Activated naive CD8-positive, alpha-beta T cell treated with anti-CD3 and anti-CD28 coated beads, Interleukin-2, amount 50 U/mL, for 16 hours (primary cell): Measurements from ENCODE around the gene G6PC3.
"Not testable (repeated sequence)": the region's sequence is repeated elsewhere in the genome, so short reads cannot be mapped to it uniquely, and the experiment has no call there.

ENCODE experiments used
- DNase-seq: peaks from one replicate; pipeline ENCODE4 v3.0.0-alpha.2; 2020; ENCODE audit warnings: low read depth, low spot score

Gene G6PC3

DNA sequence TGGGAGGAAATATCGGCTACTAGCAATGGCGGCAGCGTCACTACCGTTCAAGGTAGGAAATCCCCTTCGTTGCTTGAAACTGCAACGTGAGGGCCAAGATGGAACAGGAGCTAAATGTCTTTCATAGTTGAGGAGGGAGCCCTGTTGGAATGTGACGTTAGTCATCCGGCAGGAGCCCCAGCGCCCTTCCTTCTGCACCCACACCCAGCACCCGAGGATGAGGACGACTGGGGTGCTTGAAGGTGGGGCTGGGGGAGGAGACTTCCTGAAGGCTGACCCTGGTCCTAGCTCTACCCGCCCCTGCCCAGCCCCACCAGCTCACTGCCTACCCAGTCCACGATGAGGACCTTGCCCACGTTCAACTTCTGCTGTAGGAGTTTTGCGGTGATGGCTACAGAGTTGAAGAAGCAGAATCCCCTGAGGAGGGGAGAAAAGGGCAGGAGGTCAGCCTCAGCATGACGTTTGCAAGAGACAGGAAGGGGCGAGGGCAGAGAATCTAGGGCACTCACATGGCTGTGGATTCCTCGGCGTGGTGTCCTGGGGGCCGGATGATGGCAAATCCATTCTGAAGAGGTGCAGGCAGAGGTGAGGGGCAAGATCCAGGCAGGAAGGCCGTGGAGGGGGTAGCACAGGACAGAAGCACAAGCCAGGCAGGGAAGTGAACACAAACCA, 11.9 kb downstream of the G6PC3 start:
- no peak for DNase-seq

DNA sequence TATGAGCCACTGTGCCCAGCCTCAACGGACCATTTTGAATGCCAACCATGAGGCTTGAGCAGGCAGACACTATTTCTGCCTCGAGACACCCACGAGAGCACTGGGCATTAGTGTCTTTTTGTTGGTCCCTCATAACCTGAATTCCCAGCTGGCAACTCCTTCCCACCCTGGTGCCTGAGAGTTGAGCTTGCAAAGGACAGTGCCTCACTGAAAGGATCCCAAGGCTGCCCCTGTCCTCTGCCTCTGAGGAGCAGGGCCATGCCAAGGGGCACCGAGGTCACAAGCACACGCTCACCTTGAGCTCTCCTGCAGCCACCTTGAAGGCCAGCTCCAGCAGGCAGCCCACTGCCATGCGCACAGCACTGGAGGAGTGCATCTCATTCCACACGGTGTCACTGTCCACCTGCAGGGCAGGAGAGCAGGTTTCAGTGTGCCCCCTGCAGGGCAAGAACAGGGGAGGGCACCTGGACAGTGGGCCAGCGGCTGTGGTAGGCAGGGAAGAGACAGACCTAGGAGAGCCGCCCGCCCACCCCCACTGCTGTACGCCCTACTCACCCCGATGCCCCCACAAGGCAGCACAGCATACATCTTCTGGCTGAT, 12.8 kb downstream of the G6PC3 start:
- no peak for DNase-seq

DNA sequence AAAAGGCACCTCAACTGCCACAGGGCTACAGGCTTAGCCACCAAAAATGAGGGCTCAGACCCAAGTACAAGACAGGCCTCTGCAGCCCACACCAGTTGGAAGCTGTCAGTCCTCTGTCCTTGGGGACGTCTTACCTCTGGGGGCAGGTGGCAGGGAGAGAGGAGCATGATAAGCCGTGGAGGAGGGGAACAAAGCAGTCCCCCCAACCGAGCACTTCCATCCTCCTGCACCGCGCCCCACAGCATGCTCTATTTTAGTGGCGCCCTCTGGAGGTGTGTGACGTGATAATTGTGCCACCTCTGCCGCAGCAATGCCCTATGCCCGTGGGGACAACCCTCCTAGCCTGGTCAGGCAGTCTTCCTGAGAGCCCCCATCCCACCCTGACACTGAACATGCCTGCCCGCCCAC, 13.6 kb downstream of the G6PC3 start:
- DNase-seq, result no peak

DNA sequence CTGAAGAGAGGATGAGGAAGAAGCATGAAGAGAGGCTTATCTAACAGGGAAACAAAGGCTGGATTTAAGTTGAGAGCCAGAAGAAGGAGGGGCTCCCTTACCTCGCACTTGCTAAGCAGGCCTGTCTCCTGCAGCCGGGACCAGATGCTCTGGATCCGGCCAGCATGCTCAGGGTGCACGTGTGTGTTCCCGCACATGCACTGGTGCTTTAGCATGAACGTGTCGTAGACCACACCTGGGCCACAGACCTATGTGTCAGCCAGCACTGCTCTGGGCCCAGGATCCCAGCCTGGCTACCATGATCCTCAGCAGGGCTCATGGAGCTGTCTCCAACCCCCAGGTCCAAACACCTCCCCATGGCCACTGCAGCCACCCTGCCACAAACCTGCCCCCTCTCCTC, 14.4 kb downstream of the G6PC3 start:
- DNase-seq, result no peak

DNA sequence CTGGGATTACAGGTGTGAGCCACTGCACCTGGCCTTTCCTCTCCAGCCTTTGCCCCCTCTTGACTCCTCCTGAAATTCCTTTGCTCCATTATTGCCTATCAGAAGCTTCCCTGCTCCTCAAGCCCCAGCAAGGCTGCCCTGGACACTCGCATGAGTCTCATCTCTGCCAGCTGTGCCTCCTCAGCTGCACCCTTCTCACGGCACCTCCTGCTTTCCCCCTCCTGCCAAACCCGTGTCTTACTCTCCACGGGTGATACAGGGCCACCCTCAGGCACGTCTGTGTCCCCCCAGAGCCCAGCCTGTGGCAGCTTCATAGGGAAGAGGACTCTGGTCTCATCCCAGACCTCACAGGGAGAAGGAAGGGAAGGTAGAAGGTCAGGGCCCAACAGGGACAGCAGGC, 15.4 kb downstream of the G6PC3 start:
- DNase-seq, result no peak

DNA sequence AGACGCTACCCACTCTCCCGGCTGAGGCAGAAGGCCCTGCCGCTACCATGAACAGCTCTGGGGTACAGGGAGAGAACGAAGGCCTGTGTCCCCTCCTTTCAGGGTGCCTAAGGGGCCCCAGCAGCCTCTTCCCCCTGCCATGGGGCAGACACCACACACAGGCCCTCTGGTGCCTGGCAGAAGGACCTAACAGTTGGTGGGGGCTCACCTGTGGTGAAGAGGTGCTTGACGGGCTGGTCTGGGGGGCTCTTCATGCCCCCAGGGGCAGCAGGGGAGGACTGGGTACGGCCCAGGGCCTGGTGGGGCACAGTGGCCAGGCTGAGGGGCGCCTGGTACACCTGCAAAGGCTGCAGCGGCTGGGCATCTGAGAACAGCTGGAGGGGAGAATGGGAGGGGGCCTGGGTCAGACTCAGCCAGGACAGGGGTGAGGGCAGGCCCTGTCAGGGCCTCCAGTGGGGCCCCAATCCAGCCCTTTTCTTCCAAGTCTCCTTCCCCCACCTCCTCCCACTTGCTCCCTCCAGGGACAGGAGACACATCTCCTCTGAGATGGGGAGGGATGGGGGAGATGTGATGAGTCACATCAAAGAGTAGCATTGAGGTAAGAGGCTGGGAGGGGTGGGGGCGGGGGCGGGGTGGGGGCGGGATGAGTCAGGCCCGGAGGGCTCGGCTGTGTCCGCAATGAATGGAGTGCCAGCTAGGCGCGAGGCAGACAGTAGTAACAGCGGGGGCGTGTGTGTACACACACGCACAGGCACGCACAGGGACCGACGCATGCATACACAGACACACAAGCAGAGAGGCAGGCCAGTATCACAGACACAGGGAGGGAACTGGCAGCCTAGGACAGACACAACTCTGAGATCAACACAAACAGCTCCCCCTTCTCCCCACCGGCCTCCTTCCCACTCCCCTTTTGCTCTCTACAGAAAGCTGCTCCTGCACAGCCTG, 16.1 kb downstream of the G6PC3 start:
- peak; percentile 14 for DNase-seq

DNA sequence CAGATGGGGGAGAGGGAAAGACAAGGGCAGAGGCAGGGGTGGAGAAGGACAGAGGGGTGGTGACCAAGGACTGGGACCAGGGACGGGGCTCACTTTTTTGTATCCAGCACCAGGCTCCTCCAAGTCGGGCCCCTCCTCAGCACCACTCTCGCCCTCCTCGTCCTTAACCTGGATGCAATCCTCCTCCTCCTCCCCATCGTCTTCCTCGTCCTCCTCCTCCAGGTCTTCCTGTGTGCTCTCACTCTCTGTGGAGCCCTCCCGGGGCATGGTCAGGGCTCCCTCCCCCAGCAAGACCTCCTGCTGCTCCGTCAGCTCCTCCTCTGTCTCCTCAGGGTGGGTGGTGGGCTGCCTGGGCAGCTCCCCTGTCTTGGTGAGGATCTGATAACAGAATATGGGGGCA, 16.8 kb downstream of the G6PC3 start:
- no peak for DNase-seq

DNA sequence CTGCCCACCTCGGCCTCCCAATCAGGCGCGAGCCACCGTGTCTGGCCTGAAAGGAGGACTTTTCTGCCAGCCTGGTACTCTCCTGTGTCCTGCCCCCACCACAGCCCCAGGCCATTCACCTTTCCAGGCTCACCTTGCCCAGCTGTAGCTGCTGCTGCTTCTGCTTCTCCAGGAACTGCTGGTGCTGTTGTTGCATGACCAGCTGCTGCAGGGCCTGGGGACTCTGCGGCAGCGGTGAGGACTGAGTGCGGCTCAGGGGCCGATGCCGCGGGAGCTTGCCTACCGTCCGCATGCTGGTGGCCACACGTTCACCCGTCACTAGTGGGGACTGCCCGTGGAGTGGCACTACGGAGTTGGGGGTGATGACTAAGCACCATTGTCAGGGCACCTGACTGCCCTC, 17.7 kb downstream of the G6PC3 start:
- DNase-seq, result no peak

DNA sequence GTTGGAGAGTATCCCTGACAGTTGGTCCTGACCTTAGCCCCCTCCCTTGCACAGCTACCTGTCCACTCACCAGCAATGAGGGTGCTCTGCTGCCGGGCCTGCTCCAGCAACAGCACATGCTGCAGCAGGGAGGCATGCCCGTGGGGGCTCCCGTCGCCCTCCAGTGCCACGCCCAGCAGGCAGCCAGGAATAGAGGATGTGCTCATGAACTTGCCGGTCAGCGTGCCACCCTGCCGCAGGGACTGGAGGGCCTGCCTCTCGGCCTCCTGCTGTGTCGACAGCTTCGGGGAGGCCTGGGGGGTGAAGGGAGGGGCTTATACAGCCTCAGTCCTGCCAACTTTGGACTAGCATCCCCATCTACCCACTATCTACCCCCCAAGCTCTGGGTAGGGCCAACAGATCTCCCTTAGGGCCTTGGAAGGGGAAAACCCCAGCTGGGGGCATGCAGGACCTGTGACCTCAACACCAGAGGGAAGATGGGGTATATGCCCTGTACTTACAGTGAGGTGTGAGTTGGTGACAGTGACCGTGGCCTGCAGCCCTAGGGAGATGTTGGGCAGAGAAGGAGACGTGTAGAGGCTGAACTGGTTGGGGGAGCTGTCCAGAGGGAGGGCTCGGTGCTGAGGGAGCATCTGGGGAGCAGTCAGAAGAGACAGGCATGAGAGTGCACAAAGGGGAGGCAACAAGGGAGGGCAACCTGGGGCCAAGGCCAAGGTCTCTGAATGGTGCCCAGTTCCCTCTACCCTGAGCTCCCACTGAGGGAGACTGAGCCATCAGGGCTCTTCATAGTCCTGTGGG, 20.9 kb downstream of the G6PC3 start:
- DNase-seq, result no peak

DNA sequence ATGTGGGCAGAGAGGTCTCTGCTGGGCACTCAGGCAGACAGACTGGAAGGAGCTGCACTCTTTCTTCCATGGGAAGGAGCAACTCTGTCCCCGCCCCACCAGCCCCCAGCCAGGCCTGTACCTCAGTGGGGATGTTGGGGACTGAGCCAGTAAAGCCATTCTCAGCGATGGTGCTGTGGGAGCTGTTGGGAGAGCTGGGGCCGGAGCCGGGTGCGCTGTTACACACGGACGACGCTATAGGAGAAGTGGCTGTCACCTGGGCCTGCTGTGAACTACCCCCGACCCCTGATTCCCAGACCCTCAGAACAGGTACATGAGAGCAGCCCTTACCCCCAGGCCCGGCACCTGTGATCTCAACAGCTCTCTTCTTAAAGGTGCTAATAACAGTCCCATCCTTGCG, 21.5 kb downstream of the G6PC3 start:
- no peak for DNase-seq

DNA sequence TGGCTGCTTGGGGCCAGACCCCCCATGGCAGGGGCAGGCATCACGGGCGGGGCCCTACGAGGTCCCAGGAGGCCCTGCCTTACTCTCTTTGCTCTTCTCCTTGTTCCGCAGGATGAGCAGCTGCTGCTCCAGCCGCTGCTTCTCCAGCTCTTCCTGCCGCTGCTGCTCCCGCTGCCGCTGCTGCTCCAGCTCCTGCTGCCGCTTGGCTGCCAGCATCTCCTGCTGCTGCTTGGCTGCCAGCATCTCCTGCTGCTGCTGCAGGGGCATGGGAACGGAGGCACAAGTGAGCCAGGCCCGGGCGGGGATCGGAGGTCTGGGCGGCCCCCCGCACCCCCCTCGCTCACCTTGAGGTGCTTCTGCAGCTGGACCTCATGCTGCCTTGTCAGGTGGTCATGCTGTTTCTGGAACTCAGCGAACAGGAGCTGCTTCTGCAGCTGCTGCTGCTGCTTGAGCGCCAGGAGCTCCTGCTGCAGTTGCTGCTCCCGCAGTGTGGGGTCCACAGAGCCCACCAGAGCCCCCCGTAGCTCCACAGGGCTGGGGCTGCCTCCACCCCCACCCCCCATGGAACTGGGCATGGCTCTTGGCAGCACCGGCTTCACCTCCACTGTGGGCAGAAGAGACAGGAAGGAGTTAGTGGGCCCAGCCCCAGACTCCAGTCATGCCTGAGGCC, 22.8 kb downstream of the G6PC3 start:
- DNase-seq, result no peak

DNA sequence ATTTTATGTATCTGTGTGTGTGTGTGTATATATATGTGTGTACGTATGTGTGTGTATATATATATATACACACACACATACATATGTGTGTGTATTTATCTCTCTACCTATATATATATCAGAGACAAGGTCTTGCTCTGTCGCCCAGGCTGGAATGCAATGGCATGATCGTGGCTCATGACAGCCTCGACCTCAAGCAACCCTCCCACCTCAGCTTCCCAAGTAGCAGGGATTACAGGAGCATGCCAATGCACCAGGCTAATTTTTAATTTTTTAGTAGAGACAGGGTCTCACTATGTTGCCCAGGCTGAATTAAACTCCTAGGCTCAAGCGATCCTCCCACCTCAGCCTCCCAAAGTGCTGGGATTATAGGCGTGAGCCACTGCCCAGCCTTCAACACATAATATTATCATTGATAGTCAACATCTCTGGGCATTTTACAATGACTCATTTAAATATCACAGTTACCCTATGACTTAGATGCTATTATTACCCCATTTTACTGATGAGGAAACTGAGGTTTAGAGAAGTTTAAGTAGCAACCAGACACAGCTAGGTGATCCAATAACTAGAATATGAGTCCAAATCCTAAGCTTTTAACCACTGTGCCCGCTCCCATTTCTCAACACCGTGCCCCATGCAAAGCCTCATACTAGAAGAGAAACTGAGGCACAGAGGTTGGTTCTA, 24.3 kb downstream of the G6PC3 start:
- no peak for DNase-seq

DNA sequence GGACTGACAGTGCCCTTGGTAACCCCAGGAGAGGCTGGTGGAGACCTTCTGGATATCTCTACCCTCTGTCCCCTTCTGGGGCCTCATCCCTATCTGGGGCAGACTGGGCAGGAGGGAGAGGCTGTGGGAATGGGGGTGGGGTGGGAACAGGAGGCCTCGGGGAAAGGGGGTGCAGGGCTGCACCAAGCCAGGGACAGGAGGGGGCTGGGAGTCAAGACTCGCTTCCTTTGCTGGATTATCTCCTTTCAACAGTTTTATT, 24.8 kb downstream of the G6PC3 start:
- DNase-seq, result no peak

DNA sequence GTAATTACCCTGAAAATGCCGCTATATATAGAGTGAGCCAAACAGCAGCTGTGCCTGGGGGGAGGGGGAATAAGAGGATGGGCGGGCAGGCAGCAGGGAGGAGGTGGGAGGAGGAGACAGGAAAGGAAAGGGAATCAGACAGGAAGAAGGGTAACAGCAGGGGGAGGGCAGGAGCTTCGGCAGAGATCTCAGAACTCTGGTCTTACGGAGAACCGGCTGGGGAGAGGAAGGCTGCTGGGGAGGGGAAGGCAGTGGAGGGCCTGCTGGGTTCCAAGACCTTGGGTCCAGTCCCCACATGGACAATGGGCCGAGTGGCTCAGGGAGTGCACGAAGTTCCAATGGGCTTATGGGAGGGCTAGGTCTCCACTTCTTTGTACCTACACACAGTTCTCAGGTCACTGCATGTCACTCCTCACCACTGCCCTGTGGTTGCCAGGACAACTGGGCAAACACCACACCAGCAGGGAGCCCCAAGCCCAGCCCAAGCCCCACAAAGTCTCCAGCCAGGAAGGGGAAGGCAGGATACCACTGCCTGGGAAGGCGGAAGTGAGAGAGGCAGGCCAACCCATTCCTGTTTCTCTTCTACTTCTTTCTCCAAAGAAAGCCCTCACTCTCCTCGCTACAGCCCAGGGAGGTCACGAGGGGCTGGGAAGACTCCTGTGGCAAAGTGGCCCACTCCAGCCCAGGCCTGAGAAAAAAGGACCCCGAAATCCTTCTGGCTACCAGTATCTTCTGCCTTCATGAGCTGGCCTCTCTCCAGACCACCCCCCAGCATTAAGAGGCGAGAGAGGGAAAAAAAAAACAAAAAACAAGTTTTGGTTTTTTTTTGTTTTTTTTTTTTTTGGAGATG, 25.3 kb downstream of the G6PC3 start:
- no peak for DNase-seq

DNA sequence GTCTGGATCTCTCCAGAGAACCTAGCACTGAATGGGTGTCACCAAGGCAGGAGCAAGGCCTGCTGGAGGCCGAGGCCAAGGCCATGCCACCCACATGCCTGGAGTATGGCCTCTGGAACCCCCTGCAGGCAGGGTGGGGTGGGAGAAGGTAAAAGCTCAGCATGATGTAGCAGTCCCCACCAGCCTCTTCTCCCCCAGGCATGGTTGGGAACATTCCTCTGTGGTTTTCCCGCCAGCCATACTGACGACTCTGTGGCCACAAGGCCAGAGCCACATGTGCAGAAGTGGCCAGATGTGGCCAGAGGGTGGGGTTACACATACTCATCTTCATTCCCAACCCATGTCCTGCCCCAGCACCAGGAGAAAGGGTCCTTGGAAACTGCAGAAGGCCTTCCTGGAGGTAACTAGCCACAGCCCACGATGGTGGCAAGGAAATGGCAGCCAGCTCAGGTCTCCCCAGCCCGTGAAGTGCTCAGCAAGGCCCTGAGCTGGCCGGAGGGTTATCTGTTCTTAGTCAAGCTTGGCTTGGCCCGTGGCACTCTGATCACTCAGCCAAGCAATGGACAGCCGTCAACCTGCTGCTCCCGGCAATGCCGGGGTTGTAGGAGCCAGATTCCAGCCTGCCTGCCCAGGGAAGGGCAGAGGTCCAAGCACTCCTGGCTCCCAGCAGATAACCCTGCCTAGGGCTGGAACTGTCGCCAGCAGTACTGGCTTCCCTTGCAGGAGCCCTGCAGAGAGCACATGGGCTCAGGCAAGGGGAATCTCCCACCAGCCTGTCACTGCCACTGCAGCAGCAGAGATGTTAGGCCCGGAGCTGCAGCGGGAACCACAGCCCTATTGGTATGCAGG, 26.8 kb downstream of the G6PC3 start:
- no peak for DNase-seq

DNA sequence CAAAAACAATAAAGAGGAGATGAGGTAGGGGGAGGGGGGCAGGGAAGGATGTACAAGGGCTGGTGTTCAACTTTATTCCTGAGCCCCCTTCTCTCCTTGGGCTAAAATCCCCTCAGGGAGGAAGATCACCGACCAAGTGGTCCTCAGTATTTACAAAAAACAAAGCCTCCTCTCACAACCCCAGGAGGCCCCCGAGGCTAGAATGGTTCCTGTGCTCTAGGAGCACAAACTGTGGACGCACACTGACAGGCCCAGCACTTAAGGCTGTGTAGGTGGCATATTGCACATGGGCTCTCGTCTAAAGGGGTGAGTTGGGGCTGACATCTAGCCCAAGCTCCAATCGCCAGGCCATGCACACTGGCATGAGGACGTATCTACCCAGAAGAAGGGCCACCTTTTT, 31.3 kb downstream of the G6PC3 start:
- DNase-seq, result not testable (repeated sequence)

DNA sequence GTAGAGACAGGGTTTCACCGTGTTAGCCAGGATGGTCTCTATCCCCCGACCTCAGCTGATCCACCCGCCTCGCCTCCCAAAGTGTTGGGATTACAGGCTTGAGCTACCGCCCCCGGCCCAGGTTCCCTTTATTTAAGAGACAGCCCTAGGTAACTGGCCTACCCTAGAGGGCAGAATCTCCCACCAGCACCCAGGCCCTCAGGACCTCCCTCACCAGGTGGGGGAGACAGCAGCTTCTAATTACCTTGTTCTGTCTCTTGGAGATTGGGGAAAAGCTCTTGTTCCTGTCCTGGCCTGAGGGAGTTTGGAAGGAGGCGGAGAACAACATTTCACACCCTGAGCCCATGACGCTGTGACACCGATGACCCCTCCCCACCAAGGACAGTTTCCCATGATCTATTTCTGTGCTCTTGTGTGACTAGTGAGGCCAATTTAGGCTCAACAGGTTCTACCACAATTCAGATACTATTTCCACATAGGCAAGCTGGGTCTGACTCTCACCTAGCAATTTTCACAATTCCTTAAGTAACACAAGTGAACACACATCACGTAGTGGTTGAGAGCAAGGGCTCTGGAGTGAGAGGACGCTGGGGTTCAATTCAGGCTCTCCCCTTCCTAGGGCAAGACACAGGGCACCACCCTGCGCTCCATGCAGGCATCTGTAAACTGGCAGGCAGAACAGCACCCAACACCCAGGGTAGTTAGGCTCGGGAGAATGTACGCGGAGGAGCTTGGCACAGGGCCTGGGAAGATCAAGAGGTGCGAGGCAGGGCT, 32.5 kb downstream of the G6PC3 start:
- DNase-seq, result no peak

DNA sequence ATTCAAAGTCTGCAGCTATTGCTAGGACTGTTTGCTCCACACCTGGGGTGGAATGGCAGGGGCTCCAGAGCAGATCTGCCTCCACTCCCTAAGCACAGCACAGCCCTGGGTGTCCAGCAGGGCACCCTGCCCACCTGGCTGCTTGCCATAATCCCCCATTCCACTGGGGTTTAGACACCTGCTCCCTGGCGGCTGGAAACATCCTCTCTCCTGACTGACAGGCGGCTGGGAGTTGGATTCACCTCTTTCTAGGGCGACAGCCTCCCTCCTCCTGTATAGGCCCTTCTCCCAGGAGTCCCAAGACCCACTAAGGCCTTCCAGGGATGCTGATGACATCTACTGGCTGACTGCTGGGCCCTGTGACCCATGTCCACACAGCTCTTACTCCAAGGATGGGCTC, 34.9 kb downstream of the G6PC3 start:
- no peak for DNase-seq
